Naive B cell (primary cell): ENCODE results near the gene VPS16. TPM values are rescaled to one million over a fixed set of nuclear protein-coding genes. Genes with fewer than 3 reads are reported as not detected.

Source experiments
- ATAC-seq, 2 donors: fragments of 150-1000 bp; cut with Tn5 transposase; 2 replicates each; pipeline ENCODE4 v1.10.0; 2021; ENCODE audit warnings: low read depth in 2 of 2, mild to moderate bottlenecking in 2 of 2, moderate library complexity in 2 of 2
- DNase-seq: peaks from one replicate; pipeline ENCODE4 v3.0.0; 2022
- H3K27ac Mint-ChIP-seq, 6 donors: one replicate each; pipeline ENCODE4 v1.8.0; 2020 to 2022; ENCODE audit warnings: mild to moderate bottlenecking in 6 of 6, mixed read lengths in 6 of 6, moderate library complexity in 5 of 6, inconsistent platforms in 2 of 6
- H3K27me3 Mint-ChIP-seq, 3 donors: one replicate each; pipeline ENCODE4 v1.8.0; 2021 to 2022; ENCODE audit warnings: mixed read lengths in 3 of 3, mild to moderate bottlenecking in 1 of 3
- H3K36me3 Mint-ChIP-seq, 2 donors: one replicate each; pipeline ENCODE4 v1.8.0; 2020 to 2022; ENCODE audit warnings: mixed read lengths in 2 of 2, inconsistent platforms in 1 of 2, mild to moderate bottlenecking in 1 of 2
- H3K4me1 Mint-ChIP-seq, 3 donors: one replicate each; pipeline ENCODE4 v1.8.0; 2020 to 2022; ENCODE audit warnings: mixed read lengths in 3 of 3, inconsistent platforms in 1 of 3, mild to moderate bottlenecking in 1 of 3, moderate library complexity in 1 of 3
- H3K4me3 Mint-ChIP-seq, 8 donors: one replicate each; pipeline ENCODE4 v1.8.0; 2020 to 2022; ENCODE audit warnings: mild to moderate bottlenecking in 8 of 8, mixed read lengths in 8 of 8, moderate library complexity in 8 of 8, inconsistent platforms in 2 of 8
- H3K9me3 Mint-ChIP-seq, 7 donors: one replicate each; pipeline ENCODE4 v1.8.0; 2020 to 2022; ENCODE audit warnings: mixed read lengths in 7 of 7, mild to moderate bottlenecking in 5 of 7, inconsistent platforms in 2 of 7, moderate library complexity in 1 of 7
- polyA plus RNA-seq, 6 donors: library from polyadenylated mRNA; unstranded; fragments of 300-500 nt; fragmentation: Illumina TruSeq; gene quantifications; one replicate each; pipeline ENCODE4 v1.2.3, GENCODE V29; 2021; ENCODE audit warnings: low read depth in 6 of 6

Gene VPS16
- polyA plus RNA-seq, result 10 to 100 TPM; 23.2 to 36.6 (median 29.1) TPM

DNA sequence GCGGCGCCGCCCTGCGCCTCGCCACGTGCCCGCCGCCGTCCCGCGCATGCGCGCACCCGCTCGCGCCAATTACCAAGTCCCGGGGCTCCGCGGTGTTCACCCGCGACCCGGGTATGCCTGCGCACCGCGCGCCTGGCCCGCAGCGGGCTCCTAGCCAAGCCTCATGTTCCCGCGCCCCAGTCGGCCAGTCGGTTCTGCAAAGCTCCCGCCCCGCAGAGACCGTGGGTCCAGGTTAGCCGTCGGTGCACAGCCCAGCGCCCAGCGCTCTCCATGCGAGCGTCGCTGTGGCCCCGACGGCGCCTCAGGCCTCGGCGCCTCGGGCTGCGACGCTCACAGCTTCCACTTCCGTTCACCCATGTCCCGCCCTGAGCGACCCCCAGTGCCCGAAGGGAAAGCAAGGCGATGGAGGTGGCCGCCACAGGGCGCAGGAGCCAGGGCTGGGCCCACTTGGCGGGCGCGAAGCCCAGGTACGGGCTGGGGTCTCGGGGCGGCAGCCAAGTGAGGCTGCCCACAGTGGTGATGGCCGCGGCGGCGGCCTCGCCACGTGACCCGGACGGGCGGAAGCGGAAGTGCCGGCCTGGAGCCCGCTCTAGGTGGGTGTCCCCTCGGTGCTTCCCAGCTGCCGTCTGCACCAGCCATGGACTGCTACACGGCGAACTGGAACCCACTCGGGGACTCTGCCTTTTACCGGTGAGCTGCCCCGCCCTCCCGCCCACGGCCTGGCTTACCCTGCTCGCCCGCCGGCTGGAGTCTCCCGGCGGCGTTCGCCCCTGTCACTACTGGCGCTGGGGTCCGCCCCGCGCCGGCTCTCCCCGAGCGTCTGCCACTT lies at the start of gene VPS16, which contains the start of gene PCED1A:
TSS of gene VPS16 (plus strand) at position 608 of the 829 bp plus-strand sequence. CDS start at position 638, 30 bp downstream.
TSS of gene PCED1A (minus strand) at position 518 of the 829 bp plus-strand sequence. CDS start 743 bp downstream, outside the sequence.
- DNase-seq (peak; percentile 88), ATAC-seq (peak; percentile 98)
- Mint-ChIP-seq H3K4me1 (peaks cover 37 to 48% (median 38%) of the 10 kb centered on the region in 3 donors), H3K36me3 (peaks cover 0 to 8% of the 10 kb centered on the region in 2 donors), H3K4me3 (peak within 1 kb of the TSS; percentile 79 to 94 (median 88)), H3K9me3 (no peaks in the 10 kb centered on the region), H3K27me3 (no peaks in the 10 kb centered on the region), H3K27ac (peak within 1 kb of the TSS; percentile 83 to 96 (median 94))

DNA sequence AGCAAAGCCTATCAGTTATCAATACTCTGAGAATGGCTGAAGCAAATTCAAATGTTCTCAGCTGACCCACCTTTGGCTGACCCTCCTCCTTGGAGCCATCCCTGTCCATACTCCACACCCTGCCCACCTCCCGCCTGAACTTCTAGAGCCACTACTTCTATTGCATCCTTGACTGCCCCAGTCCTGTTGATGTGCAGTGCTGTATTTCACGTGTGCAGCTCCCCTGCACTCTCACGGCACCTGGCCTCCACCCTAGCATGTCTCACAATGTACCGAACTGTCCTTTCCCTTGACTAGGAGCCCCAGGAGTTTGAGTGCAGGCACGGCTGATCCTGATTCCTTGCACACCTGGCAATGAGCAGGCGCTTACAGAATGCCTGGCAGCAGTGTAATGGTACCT lies 47.1 kb upstream of the VPS16 start:
- H3K27ac Mint-ChIP-seq, result no peak overlapping the region
- H3K4me3 Mint-ChIP-seq, result no peak overlapping the region
- peaks cover 0 to 3% (median 0%) of the 10 kb centered on the region in 7 donors for H3K9me3 Mint-ChIP-seq
- H3K27me3 Mint-ChIP-seq, result peaks cover 27 to 52% (median 44%) of the 10 kb centered on the region in 3 donors
- H3K36me3 Mint-ChIP-seq, result no peaks in the 10 kb centered on the region
- ATAC-seq, result no peak
- no peak for DNase-seq
- H3K4me1 Mint-ChIP-seq, result no peaks in the 10 kb centered on the region

DNA sequence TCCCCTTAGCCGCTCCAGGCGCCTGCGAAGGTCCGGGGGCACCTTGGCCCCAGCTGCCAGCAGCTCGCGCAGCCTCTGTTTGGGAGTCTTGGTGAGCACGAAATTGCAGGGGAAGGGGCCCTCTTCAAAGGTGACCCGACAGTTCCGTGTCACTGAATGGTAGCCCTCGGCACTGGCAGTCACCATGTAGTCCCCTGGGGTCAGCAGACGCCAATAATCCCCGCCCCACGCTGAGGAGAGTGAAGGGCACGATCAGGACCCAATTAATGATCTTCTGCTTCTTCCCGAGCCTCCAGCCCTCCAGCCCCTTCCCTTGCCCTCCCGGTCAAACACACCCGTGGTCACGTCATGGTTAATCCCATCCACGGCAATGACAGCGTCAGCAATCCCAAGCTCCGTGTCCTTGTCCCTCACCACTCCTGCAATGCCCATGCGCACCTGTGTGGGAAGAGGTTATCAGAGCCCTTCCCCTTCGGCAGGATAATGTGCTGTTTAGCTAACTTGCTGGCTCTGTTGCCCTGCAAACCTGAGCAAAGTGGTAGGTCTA lies 46.3 kb upstream of the VPS16 start:
- Mint-ChIP-seq H3K4me3 (no peak overlapping the region), H3K9me3 (no peaks in the 10 kb centered on the region), H3K36me3 (no peaks in the 10 kb centered on the region), H3K4me1 (peaks cover 5 to 7% (median 6%) of the 10 kb centered on the region in 3 donors), H3K27me3 (peaks cover 24 to 59% (median 44%) of the 10 kb centered on the region in 3 donors), H3K27ac (no peak overlapping the region)
- no peak for ATAC-seq
- no peak for DNase-seq

DNA sequence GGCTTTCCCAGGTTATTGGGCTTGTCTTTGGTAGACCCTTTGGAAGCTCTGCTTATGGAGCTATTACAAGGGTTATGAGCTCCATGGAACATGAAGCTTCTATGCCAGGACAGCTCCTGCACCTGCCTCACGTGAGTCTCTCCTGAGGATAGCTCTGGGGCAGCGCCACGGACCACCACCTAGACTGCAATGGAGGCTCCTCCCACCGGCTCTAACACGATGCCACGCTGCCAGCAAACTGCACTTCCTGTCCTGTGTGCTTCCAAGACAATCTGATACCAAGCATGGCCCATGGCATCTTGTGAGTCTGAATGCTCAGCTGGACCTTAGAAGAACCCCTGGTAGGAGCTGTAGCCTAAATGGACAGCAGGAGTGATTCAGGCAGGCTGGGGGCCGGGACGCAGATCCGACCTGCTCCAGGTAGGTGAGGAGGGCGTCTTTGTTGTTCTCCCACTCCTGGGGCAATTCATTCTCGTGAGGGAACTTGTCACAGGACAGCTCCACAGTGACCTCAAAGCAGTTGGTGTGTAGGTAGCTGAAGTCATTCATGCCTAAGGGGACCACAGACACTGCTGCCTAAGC lies 45.6 kb upstream of the VPS16 start:
- Mint-ChIP-seq H3K36me3 (peaks cover 0 to 3% of the 10 kb centered on the region in 2 donors), H3K4me1 (peaks cover 11 to 14% (median 13%) of the 10 kb centered on the region in 3 donors), H3K9me3 (no peaks in the 10 kb centered on the region), H3K4me3 (no peak overlapping the region), H3K27ac (no peak overlapping the region), H3K27me3 (peaks cover 24 to 66% (median 48%) of the 10 kb centered on the region in 3 donors)
- no peak for ATAC-seq
- no peak for DNase-seq

DNA sequence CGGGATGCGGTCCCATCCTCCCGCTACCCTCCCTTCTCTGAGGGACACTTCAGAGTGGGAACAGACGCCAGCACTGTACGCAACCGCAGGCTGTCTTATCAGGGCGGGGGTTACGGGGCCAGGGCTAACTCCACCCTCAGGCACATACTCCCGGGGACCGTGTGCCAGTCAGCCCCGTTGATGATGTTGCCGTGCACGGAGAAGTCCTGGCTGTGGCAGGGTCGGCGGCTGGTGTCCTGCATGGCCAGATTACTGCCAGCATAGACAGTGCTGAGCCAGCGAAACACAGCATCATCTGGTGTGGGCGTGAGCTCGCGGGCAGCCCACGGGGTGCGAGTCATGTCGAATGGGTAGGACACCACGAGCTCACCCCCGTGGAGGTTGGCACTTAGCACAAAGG lies 45.1 kb upstream of the VPS16 start:
- Mint-ChIP-seq H3K4me3 (peak overlapping the region in 1 of 8 donors; percentile 6), H3K27ac (no peak overlapping the region), H3K4me1 (peaks cover 14 to 17% (median 17%) of the 10 kb centered on the region in 3 donors), H3K36me3 (peaks cover 0 to 6% of the 10 kb centered on the region in 2 donors), H3K9me3 (no peaks in the 10 kb centered on the region), H3K27me3 (peaks cover 22 to 67% (median 48%) of the 10 kb centered on the region in 3 donors)
- no peak for DNase-seq
- ATAC-seq, result no peak

DNA sequence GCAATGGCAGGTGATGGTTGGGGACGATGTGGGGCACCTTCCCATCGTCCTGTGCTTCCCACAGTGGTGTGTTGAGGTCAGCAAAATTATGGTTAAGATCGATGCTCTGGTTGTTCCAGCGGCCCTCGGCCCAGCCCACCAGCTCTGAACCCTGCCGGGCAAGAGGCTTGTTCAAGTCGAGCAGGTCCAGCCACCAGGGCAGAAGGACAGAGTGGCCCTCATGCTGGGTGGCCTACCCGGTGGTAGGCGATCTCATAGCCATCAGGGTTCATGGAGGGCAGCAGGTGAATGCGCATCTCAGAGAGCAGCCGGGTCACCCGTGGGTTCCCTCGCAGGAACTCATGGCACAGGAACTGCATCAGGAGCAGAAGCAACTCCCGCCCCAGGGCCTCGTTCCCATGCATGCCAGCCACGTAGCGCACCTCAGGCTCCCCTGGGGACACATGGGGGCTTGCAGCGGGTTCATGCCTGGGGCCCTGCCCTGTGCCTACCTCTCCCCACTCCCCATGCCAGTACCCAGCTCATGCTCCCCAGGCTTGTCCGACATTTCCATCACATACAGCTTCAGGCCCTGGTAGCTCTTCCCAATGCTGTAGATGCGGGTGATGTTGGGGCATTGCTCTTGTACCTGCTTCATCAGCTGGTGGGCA lies 44.4 kb upstream of the VPS16 start:
- no peak overlapping the region for H3K27ac Mint-ChIP-seq
- no peak for ATAC-seq
- H3K36me3 Mint-ChIP-seq, result peaks cover 0 to 6% of the 10 kb centered on the region in 2 donors
- H3K4me3 Mint-ChIP-seq, result no peak overlapping the region
- no peaks in the 10 kb centered on the region for H3K9me3 Mint-ChIP-seq
- peaks cover 27 to 71% (median 52%) of the 10 kb centered on the region in 3 donors for H3K27me3 Mint-ChIP-seq
- DNase-seq, result no peak
- peaks cover 20 to 24% (median 22%) of the 10 kb centered on the region in 3 donors for H3K4me1 Mint-ChIP-seq

DNA sequence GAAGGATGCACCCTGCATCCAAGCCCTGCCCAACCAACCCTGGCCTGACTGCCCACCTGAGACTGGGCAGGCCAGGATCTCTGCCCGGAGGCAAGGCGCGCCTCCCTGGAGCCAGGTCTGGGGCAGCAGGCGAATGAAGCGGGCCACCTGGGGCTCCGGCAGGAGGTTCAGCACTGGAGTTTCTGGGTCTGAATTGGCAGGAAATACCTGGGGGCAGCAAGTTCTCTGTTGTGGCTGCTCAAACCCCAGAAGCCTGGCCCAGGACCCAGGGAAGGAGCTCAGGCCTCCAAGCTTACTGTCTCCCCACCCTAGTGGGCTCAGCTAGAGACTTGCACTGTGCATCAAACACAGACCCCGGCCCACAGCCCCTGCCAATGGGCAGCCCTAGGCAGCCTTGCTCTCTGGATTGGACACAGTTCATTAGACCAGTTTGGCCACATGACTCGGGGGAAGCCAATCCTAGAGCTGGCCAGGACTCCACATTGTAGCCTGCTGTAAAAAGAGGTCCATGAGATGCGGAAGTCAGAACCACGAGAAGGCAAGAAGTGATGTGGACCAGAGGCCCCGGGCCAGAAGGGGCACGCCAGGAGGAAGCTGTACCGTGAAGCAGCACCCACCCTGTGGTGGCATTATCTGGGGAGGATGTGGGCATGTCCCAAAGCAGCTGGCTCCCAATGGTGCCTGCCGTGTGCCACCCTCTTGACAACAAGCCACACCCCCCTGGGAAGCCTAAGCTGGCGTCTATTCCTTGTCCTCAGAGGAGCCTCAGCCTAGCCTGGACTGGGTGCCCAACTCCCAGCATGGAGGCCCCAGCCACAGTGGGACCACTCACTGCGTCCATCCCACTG lies 43.2 kb upstream of the VPS16 start:
- no peak for DNase-seq
- peaks cover 0 to 6% of the 10 kb centered on the region in 2 donors for H3K36me3 Mint-ChIP-seq
- H3K9me3 Mint-ChIP-seq, result peaks cover 0 to 3% (median 0%) of the 10 kb centered on the region in 7 donors
- no peak for ATAC-seq
- H3K4me3 Mint-ChIP-seq, result no peak overlapping the region
- peaks cover 29 to 76% (median 60%) of the 10 kb centered on the region in 3 donors for H3K27me3 Mint-ChIP-seq
- peaks cover 23 to 29% (median 29%) of the 10 kb centered on the region in 3 donors for H3K4me1 Mint-ChIP-seq
- H3K27ac Mint-ChIP-seq, result peak overlapping the region in 1 of 6 donors; percentile 63

DNA sequence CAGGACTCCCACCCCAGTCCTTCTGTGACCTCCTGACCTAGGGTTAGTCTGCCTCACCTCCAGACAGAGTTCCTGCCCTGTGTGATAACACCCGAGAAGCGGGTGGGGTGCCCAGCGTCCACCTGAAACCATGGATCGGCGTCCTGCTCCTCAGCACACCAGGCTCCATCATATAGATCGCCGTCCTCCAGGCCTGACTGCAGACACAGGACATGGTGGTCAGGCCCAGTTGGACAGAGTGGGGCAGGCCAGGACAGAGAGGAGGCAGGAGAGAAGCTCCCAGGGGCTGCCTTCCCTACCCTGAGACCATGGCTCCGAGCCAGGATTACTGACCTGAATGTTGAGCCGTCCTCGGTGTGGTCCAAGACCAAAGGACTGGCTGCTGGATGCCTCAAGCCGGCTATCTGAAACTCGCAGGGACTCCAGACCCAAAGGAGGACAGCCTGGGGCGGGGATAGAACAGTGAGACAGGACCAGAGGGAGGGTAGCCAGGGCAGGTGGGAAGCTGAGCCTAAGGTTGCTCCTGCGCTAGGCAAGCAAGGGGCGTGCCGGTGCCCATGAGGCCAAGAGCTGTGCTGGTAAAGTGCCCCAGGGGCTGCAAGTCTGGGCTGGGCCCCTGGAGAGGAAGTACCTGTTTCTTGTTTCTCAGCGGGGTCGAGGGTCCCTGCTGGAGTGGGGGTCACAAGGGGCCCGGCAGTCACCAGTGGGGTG lies 42.3 kb upstream of the VPS16 start:
- Mint-ChIP-seq H3K36me3 (peaks cover 0 to 6% of the 10 kb centered on the region in 2 donors), H3K9me3 (peaks cover 0 to 3% (median 0%) of the 10 kb centered on the region in 7 donors), H3K4me3 (peak overlapping the region in 7 of 8 donors; percentile 37 to 83 (median 57)), H3K4me1 (peaks cover 23 to 32% (median 29%) of the 10 kb centered on the region in 3 donors), H3K27me3 (peaks cover 30 to 76% (median 61%) of the 10 kb centered on the region in 3 donors), H3K27ac (peak overlapping the region in 1 of 6 donors; percentile 61)
- ATAC-seq (no peak), DNase-seq (no peak)

DNA sequence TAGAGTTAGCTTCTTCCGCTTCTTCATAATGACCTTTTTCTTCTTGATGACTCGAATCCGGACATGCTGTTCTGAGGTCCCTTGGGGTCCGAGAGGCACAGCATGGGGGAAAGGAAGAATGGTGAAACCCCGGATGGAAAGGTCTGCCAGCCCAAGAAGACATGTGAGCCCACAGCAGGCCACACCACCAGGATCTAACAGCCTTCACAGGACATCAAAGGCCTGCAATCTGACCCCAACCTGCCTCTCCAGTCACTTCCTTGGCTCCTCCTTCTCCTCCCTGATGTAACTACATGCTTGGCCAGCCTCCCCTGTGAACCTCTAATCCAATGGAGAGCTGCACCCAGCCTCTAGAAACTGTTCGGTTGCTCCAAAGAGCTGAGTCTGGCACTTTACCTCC lies 41.7 kb upstream of the VPS16 start:
- Mint-ChIP-seq H3K27ac (peak overlapping the region in 1 of 6 donors; percentile 49), H3K9me3 (peaks cover 0 to 3% (median 0%) of the 10 kb centered on the region in 7 donors), H3K4me1 (peaks cover 23 to 32% (median 29%) of the 10 kb centered on the region in 3 donors), H3K36me3 (peaks cover 0 to 6% of the 10 kb centered on the region in 2 donors), H3K27me3 (peaks cover 30 to 75% (median 57%) of the 10 kb centered on the region in 3 donors), H3K4me3 (peak overlapping the region in 7 of 8 donors; percentile 30 to 95 (median 85))
- no peak for DNase-seq
- no peak for ATAC-seq

DNA sequence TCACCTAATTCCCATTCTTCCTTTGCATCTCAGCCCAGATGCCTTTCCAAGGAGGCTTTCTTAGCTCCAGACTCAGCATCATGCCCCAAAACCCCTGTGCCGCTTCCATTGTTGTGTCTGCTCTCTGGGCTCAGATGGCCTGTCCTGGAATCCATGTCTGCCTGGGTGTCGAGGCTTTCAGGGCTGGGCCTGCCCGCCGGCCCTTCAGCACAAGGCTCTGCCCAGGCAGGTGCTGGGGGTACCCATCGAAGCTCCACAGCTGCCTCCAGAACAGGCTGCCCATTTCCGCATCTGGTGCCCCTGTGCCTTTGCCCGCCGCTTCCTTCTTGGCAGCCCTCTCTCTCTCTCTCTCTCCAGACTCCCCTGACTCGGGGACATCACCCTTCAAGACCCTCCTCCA lies 41.3 kb upstream of the VPS16 start:
- peaks cover 0 to 3% (median 0%) of the 10 kb centered on the region in 7 donors for H3K9me3 Mint-ChIP-seq
- H3K36me3 Mint-ChIP-seq, result peaks cover 0 to 6% of the 10 kb centered on the region in 2 donors
- ATAC-seq, result no peak
- no peak for DNase-seq
- peaks cover 23 to 32% (median 29%) of the 10 kb centered on the region in 3 donors for H3K4me1 Mint-ChIP-seq
- peak overlapping the region; percentile 40 to 95 (median 88) for H3K4me3 Mint-ChIP-seq
- H3K27me3 Mint-ChIP-seq, result peaks cover 33 to 75% (median 61%) of the 10 kb centered on the region in 3 donors
- peak overlapping the region in 1 of 6 donors; percentile 26 for H3K27ac Mint-ChIP-seq

DNA sequence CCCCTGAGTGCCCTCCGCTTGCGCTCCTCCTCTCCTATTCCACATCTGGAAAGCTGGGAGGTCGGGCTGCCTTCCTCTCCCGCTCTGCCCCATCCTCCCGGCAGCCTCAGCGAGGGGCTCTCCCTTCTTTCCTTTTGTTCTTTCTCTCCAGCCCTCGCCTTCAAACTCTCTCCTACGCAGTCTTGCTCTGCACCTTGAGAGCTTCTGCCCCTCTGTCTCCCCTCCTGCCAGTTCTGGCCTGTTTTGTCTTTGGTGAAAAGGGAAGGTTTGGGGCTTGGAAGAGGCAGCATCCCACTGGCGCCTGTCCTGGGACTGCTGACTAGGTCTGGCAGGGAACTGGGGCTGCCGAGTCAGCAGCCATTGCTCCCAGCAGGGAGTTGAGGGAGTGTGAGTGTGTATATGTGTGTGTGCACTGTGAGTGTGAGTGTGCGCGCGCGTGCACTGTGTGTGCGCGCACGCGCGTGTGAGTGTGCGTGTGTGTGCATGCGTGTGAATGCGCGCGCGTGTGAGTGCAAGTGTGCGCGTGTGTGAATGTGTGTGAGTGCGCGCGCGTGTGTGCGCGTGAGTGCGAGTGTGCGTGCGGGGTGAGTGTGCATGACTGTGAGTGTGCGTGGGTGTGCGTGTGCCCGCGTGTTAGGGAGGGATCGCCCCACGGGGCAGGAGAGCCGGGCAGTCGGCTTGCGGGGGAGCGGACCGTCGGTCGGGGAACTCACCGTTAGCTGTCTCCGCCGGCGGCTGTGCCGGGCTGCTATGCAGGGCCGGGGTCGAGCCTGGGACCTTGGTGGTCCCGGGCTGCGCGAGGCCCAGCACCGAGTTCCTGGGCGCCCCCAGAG lies 40.6 kb upstream of the VPS16 start:
- Mint-ChIP-seq H3K27ac (peak overlapping the region in 3 of 6 donors; percentile 7 to 93 (median 86)), H3K36me3 (peaks cover 0 to 6% of the 10 kb centered on the region in 2 donors), H3K4me3 (peak overlapping the region; percentile 40 to 95 (median 88)), H3K4me1 (peaks cover 23 to 32% (median 29%) of the 10 kb centered on the region in 3 donors), H3K9me3 (peaks cover 0 to 3% (median 0%) of the 10 kb centered on the region in 7 donors), H3K27me3 (peaks cover 36 to 75% (median 65%) of the 10 kb centered on the region in 3 donors)
- no peak for DNase-seq
- no peak for ATAC-seq
